Ovary (tissue), 3 donors: Measurements from ENCODE around the gene UNC5CL.
"Not testable (repeated sequence)": the region's sequence is repeated elsewhere in the genome, so short reads cannot be mapped to it uniquely, and the experiment has no call there.

Source experiments
- EP300 ChIP-seq: sonication (generic); formaldehyde crosslinking; IDR thresholded peaks from one replicate; pipeline ENCODE4 v1.6.1; 2017; ENCODE audit warnings: antibody characterized with exemption
- POLR2A ChIP-seq: fragments of 450-650 bp; IDR thresholded peaks from one replicate; pipeline ENCODE4 v1.6.1; 2017; ENCODE audit warnings: antibody characterized with exemption, mild to moderate bottlenecking, moderate library complexity
- TF ChIP-seq, protein P1 (sequence below), 3 donors: fragments of 450-650 bp in 2 of 3; fragments of 200-600 bp in 1 of 3; IDR thresholded peaks; one replicate each; pipeline versions ENCODE4 v1.5.1 to v1.8.0; 2016 to 2022; ENCODE audit warnings: antibody characterized with exemption in 3 of 3, mild to moderate bottlenecking in 1 of 3
- donor health status: DM: no; HTN: no; CAD: no.

- TF ChIP-seq POLR2A, EP300: not testable (repeated sequence)
- TF ChIP-seq, protein P1, sequence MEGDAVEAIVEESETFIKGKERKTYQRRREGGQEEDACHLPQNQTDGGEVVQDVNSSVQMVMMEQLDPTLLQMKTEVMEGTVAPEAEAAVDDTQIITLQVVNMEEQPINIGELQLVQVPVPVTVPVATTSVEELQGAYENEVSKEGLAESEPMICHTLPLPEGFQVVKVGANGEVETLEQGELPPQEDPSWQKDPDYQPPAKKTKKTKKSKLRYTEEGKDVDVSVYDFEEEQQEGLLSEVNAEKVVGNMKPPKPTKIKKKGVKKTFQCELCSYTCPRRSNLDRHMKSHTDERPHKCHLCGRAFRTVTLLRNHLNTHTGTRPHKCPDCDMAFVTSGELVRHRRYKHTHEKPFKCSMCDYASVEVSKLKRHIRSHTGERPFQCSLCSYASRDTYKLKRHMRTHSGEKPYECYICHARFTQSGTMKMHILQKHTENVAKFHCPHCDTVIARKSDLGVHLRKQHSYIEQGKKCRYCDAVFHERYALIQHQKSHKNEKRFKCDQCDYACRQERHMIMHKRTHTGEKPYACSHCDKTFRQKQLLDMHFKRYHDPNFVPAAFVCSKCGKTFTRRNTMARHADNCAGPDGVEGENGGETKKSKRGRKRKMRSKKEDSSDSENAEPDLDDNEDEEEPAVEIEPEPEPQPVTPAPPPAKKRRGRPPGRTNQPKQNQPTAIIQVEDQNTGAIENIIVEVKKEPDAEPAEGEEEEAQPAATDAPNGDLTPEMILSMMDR (IDR thresholded peaks at IDR 0.05), result not testable (repeated sequence)
Measured at GRCh38 chr6:41015860-41016259, 23.2 kb downstream of the UNC5CL start.
